ENCODE results near the gene SLC4A7.

- TF ChIP-seq EZH2 (IDR thresholded peaks at IDR 0.05; ENCODE audit: insufficient read depth, poor library complexity, severe bottlenecking) (no peak), EZH2phosphoT487 (IDR thresholded peaks at IDR 0.05; ENCODE audit: insufficient read depth, low read depth) (no peak)
Measured at GRCh38 chr3:27471923-27472550, 12.1 kb downstream of the SLC4A7 start.
